NCI-H226 (cell line): Measurements from ENCODE around the gene USB1.
A peak's percentile ranks its signal among the peaks of the same experiment; 100 is the strongest.

Experiments
- DNase-seq: peaks from one replicate; pipeline ENCODE4 v3.0.0-alpha.2; 2015

Gene USB1, protein sequence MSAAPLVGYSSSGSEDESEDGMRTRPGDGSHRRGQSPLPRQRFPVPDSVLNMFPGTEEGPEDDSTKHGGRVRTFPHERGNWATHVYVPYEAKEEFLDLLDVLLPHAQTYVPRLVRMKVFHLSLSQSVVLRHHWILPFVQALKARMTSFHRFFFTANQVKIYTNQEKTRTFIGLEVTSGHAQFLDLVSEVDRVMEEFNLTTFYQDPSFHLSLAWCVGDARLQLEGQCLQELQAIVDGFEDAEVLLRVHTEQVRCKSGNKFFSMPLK

DNA sequence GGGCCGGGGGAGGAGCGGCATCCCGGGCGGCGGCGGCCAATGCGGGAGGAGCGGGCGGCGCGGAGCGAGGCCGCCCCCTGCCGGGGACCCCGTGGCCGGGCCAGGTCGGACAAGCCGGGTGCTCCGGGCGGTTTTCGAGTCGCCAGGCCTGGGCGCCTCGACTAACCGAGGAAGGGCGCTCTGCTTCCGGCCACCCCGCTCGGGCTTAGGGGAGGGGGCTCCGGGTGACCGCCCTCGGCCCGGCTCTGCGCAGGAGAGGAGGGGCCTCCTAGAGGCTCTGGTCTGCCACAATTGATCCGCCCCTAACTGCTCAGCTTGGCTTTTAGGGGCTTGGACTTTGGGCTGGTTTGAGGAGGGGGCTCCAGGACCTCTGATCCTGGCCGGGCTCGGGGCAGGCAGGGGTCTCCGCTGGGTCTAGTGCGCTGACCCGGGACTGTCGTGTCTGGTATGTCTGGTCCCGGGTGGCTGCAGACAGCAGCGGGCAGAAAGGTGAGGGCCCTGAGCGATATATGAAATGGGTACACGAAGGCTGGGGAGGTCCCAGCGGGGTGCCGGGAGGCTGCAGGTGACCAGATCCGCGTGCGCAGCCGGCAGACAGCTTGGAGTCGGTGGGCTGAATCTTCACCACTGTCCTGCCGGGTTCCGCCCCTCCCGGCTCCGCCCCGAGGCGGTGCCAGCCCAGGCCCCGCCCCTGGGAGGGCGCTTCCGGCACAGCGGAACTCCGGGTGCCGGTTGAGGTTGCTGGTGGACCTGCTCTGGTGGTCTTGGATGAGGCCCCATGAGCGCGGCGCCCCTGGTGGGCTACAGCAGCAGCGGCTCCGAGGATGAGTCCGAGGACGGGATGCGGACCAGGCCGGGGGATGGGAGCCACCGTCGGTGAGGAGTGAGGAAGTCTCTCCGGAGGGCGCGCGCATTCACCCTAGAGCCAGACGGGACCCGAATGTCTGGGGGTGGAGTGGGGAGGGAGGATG is at the start of gene USB1:
TSS of gene USB1 (plus strand) at position 702 of the 971 bp plus-strand sequence. CDS start at position 779, 77 bp downstream.
- DNase-seq, result peak; percentile 84

DNA sequence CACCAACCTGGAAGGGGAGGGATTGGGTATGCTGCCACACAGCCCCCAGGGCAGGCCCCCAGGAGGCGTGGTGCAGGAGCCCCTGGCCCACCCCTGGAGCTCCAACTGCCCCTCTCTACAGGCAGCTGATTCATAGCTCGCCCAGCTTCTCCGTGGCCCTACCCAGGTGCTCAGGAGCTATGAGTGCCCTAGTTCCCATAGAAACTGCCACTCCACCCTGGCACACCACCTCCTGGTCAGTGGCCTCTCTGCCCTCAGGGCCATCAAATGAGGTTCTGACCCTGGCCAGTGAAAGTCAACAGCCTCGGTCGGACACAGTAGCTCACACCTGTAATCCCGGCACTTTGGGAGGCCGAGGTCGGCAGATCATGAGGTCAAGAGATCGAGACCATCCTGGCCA is 48.3 kb upstream of the USB1 start:
- no peak for DNase-seq

DNA sequence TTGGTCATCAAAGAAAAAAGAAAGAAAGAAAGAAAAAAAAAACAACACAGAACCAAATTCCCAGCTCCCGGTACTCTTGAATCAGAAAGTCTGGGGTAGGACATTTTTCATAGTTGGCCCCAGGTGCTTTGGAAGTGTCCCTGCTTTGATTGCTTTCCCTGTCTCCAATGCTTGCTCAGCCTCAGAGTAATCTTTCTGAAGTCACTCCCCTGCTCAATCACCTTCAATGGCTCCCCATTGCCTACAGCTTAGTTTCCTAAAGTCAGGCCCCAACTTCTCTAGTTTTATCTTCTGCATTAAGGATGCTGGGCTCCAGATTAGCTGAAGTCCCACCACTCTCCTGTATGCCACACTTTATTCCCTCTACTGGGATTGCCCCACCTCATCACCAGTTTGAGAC is 47.4 kb upstream of the USB1 start:
- no peak for DNase-seq

DNA sequence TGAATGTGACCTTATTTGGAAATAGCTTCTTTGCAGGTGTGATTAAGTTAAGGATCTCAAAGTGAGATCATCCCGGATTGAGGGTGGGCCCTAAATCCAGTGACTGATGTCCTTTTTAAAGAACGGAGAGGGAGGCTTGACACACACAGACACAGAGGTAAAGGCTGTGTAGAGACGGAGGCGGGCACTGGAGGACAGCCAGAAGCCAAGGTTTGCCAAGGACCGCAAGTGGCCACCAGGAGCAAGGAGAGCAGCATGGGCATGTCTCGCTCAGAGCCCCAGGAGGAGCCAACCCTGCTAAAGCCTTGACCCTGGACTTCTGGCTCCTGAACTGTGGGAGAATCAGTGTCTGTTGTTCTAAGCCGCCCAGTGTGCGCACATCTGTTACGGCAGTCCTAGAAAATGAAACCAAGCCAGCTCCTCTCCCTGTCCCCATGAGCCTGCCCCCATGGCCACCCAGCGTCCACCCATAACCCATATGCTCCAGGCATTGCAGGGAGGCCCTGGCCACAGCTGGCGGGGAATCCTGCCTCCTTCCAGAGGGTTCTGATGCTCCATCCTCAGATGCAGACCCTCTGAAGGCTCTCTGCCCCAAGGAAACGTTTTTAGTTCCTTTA is 45.5 kb upstream of the USB1 start:
- no peak for DNase-seq

DNA sequence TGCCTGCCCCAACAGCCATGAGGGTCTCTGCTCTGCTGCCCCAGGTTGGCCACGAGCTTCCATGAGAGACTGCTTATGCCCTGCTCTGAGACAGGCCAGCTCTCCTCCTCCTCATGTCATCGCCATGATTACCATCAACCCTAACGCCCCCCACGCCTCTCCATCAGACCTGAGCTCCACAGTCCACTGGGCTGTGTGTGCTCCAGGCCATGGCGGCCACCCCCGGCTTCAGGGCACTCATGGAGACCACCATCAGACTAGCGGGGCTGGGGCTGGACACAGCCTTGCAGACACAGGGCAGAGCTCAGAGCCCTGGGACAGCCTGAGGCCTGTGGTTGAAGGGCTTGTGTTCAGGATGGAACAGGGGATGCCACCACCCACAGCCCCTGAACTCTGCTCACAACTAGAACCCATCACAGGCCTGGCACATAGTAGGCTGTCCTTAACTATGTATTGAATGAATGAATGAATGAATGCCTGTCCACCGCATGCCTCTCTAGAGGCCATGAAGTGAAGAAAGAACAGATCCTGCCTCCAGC is 44.9 kb upstream of the USB1 start:
- no peak for DNase-seq

DNA sequence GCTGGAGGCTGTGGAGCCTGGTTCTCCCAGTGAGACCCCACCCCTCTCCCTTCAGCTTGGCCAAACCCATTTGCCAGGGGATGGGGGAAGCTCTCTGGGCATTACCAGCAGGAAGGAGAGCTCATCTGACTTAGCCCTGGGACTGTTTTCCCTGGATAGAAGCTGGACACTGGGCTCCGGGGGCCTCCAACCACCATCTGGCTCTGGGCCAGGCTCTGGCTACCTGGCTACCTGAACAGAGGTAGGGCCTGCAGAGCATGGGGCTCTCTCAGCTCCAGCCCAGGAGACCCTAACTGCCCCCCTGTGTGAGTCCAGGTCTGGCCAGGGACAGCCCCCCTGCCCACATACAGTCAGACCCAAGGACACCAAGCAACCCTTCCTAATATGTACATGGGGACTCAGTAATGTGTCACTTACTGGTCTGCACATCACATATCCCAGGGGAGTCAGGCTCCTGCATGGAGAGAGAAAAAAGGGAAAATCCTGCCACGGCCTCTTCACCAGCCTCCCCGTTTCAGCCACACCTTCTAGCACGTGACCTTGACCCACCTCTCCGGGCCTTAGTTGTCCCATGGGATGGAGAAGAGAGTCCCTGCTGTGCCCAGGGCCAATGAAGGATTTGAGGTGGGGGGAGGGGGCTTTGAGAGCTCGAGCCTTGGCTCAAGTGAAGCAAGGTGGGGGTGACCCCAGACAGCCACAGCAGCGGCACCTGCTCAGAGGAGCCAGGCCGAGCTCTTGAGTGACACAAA is 44.1 kb upstream of the USB1 start:
- no peak for DNase-seq

DNA sequence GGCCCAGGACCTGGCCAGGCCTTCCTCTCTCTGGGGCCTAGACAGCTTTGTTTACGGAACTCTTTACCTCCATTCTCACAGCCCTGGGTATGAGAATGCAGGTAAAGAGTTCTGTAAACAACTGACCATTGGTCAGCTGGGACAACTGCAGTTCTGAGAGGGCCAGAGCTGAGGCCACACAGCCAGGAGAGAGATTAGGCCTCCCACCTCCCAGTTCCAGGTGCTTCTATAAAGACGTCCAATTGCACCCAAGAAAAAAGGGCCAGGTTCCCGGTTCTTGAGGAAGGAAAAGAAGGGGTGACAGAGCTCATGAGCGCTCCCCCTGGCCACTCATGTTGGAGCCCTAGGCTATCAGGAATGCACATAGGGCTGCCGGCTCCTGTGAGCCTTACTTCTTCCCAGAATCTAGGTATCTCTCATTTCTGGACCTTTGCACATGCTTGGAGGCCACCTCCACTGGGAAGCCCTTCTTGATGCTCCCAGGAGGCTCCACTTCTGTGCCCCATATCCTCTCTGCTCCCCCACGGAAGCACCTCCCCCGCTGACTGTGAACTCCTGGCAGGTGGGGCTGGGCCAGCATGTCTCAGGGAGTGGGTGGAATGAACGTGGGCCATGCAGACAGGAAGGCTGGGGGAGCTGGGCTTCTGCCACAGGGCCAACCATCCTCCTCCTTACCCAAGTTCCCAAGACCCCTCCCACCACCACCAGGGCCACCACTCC is 43.4 kb upstream of the USB1 start:
- DNase-seq, result no peak

DNA sequence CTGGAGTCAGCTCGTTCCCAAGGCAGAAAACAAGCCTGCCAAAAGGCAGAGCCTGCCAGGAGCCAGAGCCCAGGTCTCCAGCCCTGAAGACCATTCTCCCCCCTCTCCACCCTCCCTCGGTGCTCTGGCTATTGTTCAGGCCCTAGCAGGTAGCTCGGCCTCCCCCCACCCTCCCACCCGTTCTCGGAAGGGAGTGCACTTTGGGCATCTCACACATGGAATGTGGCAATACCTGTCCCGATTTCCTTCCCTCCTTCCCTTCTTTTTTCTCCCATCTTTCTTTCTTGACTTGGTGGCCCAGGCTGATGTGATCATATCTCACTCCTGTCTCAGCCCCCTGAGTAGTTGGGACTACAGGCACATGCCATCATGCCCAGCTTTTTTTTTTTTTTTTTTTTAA is 42.7 kb upstream of the USB1 start:
- no peak for DNase-seq

DNA sequence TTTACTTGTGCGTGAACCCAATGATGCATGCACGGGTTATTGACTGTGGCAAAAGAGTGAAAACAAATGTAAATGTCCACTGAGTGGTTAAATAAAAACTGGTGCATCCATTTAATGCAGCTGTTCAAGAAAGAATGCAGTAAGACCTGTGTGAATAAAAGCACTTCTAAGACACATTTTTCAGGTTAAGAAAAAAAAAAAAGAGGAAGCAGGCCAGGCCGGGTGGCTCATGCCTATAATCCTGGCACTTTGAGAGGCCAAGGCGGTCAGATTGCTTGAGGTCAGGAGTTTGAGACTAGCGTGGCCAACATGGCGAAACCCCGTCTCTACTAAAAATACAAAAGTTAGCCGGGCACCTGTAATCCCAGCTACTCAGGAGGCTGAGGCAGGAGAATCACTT is 42.1 kb upstream of the USB1 start:
- DNase-seq, result no peak

DNA sequence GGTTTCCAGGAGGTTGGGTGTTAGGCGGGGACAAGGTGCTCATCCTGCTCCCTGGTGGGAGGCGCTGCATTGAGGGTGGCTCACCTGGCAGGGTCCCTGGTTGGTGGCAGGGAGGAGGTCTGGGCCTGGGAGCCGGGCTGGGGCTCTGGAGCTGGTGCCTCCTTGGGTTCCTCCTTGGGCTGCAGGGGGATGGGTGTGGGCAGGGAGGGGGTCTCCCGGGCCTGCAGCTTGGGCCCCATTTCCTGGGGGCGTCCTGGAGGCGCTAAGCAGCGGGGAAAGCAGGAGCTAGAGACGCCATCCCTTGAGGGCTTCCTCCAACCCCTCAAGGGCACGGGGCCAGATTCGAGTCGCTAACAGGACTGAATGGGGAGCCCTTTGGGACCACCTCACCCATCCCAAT is 41.4 kb upstream of the USB1 start:
- no peak for DNase-seq

DNA sequence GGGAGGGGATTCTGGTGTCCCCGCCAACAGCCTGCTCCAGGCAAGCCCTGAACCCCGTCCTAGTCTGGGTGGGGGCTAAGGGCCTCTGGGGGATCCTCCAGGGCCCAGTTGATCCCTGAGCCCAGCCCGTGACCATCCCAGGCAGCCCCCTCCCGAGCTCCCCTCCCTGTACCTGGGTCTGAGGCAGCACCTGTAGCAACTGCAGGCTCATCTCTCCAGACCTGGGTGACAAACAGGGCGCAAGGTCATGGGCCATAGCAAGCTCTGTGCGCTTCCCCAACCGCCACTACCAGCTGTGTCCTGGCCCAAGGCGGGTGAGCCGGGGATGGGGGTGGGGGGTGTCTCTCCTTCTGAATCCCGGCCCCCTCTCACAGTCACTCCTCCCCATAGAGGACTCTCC is 40.9 kb upstream of the USB1 start:
- DNase-seq, result no peak

DNA sequence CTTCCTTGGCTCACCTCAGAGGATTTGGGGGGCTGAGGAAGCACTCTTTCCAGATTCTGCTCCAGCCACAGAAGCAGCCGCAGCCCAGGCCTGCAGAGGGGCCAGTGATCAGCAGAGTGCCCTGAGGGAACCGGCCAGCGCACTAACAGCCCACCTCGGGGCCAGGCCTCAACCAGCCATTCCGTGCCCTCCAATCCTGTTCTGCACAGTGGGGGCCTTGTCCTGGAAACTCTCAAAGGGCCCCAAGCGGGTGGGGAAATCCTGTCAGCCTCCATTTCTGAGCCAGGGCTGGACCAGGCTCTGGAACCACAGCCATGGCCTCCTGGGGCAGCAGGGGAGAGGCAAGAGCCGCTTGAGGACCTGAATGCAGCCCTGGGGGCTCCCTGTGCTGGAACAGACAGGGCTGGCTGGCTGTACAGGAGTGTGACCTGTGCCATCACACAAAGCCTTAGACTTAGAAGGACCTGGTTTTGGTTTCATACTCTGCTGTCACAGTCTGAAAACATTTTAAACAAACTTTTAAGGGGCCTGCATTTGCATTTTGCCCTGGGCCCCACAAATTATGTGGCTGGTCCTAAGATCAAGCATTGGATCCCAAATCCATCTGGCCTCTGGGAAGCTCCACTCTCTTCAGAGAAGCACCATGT is 40.3 kb upstream of the USB1 start:
- no peak for DNase-seq

DNA sequence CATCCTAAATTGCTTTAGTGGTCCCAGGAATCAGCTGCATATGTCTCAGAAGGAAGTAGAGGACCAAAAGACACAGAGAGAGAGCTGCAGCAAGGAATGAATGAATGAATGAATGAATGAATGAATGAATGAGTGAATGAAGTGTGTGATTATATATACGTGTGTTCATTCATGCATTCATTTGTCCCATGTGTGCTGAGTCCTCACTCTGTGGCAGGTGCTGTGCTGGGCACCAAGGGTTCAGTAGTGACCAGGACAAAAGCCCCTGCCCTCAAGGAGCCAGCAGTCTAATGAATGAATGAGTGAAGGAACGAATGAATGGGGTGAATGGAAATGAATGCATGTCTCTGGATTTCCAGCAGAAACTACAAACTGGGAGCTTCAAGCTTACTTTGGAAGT is 39.7 kb upstream of the USB1 start:
- no peak for DNase-seq

DNA sequence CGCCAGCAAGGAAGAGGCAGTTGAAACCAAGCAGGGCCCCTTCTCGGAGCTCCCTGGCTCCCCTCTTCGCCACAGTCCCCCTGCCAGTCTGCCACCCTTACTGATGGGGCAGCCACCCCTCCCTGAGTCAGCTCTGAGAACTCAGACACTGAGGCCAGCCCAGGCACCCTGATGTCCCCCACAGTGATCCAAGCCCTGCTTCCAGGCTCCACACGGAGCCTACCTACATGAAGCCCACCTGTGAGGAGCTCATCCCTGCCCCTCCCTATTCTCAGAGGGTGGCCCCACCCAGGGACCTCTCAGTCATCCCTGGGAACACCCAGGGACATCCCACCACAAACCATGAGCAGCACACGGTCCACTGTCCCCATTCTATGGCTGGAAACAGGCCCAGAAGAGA is 39.2 kb upstream of the USB1 start:
- no peak for DNase-seq

DNA sequence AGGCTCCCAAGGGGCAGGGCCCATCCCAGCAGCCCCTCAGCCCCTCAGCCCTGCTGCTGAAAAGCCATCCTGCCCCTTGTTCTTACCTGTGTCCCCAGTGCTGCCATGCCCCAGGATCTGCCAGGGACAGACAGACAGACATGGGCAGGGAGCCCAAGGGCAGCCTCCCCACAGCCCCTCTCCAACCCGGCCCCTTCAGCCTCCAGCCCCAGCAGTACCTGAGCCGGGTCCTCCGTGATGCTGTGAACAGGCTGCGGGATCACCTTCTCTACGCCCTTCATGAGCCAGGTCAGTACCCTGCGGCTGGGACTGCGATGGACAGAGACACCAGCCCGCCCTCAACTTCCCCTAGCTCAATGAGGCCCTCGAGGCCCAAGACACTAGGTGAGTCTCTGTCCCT is 38.5 kb upstream of the USB1 start:
- DNase-seq, result no peak

DNA sequence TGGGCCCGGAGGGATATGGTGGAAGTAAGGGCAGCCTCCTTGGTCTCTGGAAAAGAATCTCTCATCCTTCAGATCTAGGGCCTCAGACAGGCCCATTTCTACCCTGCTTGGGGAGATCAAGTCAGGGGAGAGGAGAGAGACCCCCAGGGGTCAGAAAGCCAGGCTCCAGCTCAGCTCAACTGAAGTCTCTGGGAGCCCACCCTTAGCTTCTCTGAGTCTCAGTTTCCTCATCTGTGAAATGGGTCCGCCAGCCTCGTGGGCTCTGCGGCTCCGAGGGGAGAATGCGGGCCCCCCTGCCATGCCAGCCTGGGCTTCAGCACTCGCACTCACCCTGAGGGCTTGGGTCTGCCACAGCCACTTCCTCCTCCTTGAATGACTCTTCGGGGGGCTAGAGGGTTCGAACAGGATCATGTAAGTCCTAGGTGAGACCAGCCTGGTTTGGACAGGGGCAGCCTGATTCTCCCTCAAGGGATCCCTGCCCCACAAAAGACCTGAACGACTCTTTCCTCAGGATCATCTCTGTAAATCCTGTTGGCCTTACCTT is 37.0 kb upstream of the USB1 start:
- no peak for DNase-seq

DNA sequence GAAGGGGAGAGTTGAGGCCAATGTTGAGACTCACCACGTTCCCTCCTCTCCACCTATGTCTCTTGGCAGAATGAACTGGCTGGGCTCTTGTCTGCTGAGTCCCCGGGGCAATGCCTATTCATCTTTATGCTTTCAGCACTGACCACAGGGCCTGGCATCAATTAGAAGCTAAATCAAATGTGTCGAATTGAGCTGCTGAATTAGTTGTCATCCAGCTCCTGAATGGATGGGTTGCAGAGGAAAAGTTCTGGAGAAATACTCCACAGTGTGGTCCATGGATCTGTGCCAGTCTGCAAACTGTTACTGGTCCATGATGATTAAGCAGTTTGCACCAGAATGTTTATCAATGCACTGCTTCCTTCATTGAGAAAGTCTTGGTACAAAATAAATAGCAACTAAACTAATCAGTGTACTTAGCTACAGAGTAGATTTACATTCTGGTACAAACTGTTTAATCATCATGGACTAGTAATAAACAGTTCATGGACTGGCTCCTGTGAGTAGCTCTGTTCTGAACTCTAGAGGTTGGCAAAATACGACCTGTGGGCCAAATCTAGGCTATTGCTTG is 34.9 kb upstream of the USB1 start:
- DNase-seq, result peak; percentile 4

DNA sequence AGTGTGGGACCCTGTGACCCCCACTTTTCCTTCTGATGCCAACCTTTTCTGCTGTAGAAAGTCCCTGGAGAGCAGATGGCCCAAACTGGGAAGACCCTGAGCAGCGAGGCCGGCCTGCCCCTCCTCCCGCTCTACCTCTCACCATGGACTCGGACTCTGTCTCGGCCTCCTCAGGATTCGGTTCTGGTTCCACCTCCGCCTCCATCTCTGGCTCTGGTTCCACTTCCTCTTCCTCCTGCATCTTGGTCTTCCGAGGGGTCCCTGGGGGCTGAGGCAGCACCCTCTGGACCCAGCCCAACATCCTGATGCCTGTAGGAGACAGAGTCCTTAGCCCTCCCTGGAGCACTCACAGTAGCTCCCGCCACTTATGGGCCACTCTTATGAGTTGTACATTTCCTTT is 34.2 kb upstream of the USB1 start:
- no peak for DNase-seq

DNA sequence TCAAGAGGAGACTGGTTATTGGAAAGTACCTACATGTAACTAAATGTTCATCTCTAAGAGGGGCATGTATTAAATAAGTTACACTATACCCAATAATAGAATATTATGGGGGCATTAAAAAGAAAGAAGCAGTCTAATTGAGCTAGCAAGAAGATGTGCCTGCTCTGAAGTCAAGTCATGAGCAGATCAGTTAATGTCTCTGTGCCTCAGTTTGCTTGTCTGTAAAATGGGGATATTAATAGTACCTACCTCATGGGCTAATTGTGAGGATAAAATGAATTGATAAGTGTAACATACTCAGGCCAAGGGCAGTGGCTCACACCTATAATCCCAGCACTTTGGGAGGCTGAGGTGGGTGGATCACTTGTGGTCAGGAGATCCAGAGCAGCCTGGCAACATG is 33.3 kb upstream of the USB1 start:
- DNase-seq, result no peak

DNA sequence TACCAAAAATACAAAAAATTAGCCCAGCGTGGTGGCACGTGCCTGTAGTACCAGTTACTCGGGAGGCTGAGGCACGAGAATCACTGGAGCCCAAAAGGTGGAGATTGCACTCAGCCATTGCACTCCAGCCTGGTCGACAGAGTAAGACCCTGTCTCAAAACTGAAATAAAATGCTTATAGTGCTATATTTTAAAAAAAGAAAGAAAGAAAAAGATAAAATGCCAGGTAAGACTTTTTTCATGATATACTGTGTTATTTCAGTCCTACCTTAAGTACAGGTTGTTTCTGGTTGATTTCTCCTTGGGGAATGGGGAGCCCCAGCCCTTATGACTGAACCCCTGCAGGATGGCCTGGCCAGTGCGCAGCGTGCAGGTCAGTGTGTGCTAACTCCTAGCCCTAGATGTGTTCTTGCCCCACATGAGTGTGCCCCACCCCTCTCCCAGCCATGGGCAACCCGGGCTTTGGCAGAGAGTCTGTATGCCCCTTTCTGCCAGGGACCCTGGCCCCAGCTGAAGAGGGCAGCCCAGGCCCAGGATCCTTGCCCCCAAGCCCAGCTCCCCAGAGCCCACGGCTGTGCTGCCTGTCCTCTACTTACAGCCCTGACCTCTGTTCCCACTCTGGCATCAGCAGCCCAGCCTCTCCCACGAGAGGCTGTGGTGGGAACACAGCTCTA is 31.6 kb upstream of the USB1 start:
- no peak for DNase-seq
